Pancreas (tissue), 10 donors: ENCODE measurements around the gene STK11IP. TPM values are rescaled to one million over a fixed set of nuclear protein-coding genes. Genes with fewer than 3 reads are reported as not detected.
A peak's percentile ranks its signal among the peaks of the same experiment; 100 is the strongest.

Experiments
- ATAC-seq, 4 donors: fragments of 200-7000 bp; cut with Tn5 transposase; one replicate each; pipeline versions ENCODE4 v1.8.0 to v1.9.1; 2020; ENCODE audit warnings: mild to moderate bottlenecking in 4 of 4, moderate library complexity in 4 of 4
- DNase-seq, 6 donors: peaks; one replicate each; pipeline ENCODE4 v3.0.0-alpha.2; 2020
- FAIRE-seq: peaks from 2 replicates; lab custom pipeline; 2012; peaks lifted over from hg19 to GRCh38; lab: Jason Lieb, UNC
- H3K27ac ChIP-seq, 4 donors: fragments of 200-600 bp; sonication (generic); 1 replicate in 3 of 4; 2 replicates in 1 of 4; pipeline versions ENCODE4 v1.5.0 to v1.8.0; 2020
- H3K27me3 ChIP-seq, 4 donors: fragments of 200-600 bp; one replicate each; pipeline ENCODE4 v1.8.0; 2021
- H3K36me3 ChIP-seq, 3 donors: fragments of 200-600 bp; sonication (generic) in 1 of 3; one replicate each; pipeline versions ENCODE4 v1.5.0 to v1.8.0; 2020 to 2021
- H3K4me1 ChIP-seq, 3 donors: fragments of 200-600 bp; one replicate each; pipeline ENCODE4 v1.8.0; 2021
- H3K4me3 ChIP-seq, 4 donors: fragments of 200-600 bp; sonication (generic) in 2 of 4; one replicate each; pipeline versions ENCODE4 v1.5.0 to v1.8.0; 2020 to 2021
- H3K9me3 ChIP-seq, 4 donors: fragments of 200-600 bp; one replicate each; pipeline ENCODE4 v1.8.0; 2021
- CTCF ChIP-seq, 4 donors: fragments of 200-600 bp; sonication (generic) in 3 of 4; IDR thresholded peaks; one replicate each; pipeline versions ENCODE4 v1.5.0 to v1.8.0; 2021; ENCODE audit warnings: antibody characterized with exemption in 4 of 4
- WGBS, 2 donors: extraction: QIAGEN DNeasy Blood & Tissue Kit; methylation state at CpG; one replicate each; pipeline ENCODE4 v1.1.7; 2013; 5-methylcytosine and 5-hydroxymethylcytosine counted together
- intact Hi-C, 3 donors: fragments of 100-400 bp; cut with DNase I; formaldehyde crosslinking; loops; one replicate each; pipeline versions ENCODE4 v1.11.1 to v1.14.2; 2022
- polyA plus RNA-seq, 2 donors: library from polyadenylated mRNA; stranded (reverse); fragments of 200-250 nt; gene quantifications; one replicate each; pipeline ENCODE4 v1.2.3, GENCODE V29; 2013
- total RNA-seq, 6 donors: library from RNA; stranded (reverse); fragmentation: NEBNext Ultra II Directional in 4 of 6; extraction: Animal tissue kit (Norgen Biotek cat#: 25700) in 4 of 6; gene quantifications; one replicate each; pipeline versions ENCODE4 v1.2.1 to v1.2.4, GENCODE V29; 2021 to 2023
- donor health status: healthy with polysubstance abuse.
- donor health status: DM: no; HTN: no; CAD: no; lungs with moderate emphysema.
- donor health status: DM: no; HTN: no; CAD: no.
- donor health status: control.
- donor health status: control.
- donor health status: Bipolar disorder and iron deficiency.
- donor health status: DM: yes; HTN: yes; CAD: no.
- donor health status: DM: no; HTN: no; CAD: no.
- donor health status: DM: no; HTN: no; CAD: no.
- donor health status: DM: yes; HTN: yes; CAD: no.

STK11IP gene
- total and polyA plus RNA-seq, 8 donors: 9.0 to 43.8 (median 13.7) TPM

GRCh38 chr2:219563271-219563928 is 34.3 kb upstream of the STK11IP start:
- no peak overlapping the region for H3K4me3 ChIP-seq
- no peak for TF ChIP-seq CTCF (IDR thresholded peaks at IDR 0.05)
- ATAC-seq (no peak), FAIRE-seq (no peak), DNase-seq (peak in 1 of 6 donors; percentile 67)
- peaks cover 0 to 14% (median 14%) of the 10 kb centered on the region in 3 donors for H3K36me3 ChIP-seq
- no peaks in the 10 kb centered on the region for H3K4me1 ChIP-seq
- no peak overlapping the region for H3K27ac ChIP-seq
- WGBS, 2 donors: 92 to 93% methylated on average over 20 of the region's 20 CpGs
- intact Hi-C loops: no loop called here
- H3K9me3 ChIP-seq: no peaks in the 10 kb centered on the region
- H3K27me3 ChIP-seq: no peaks in the 10 kb centered on the region

- H3K9me3 ChIP-seq: no peaks in the 10 kb centered on the region
- no peak for TF ChIP-seq CTCF (IDR thresholded peaks at IDR 0.05)
- no peak for FAIRE-seq
- no peak overlapping the region for H3K27ac ChIP-seq
- ATAC-seq: no peak
- no peak overlapping the region for H3K4me3 ChIP-seq
- 81 to 86% methylated on average over 21 of the region's 21 CpGs for WGBS, 2 donors
- intact Hi-C loops: no loop called here
- no peak for DNase-seq
- H3K4me1 ChIP-seq: peaks cover 0 to 8% (median 4%) of the 10 kb centered on the region in 3 donors
- H3K27me3 ChIP-seq: no peaks in the 10 kb centered on the region
- H3K36me3 ChIP-seq: peaks cover 0 to 14% (median 14%) of the 10 kb centered on the region in 3 donors
Measured at GRCh38 chr2:219565130-219566080, 32.3 kb upstream of the STK11IP start.

- Histone ChIP-seq H3K27ac (no peak overlapping the region), H3K36me3 (peaks cover 0 to 14% (median 14%) of the 10 kb centered on the region in 3 donors), H3K9me3 (no peaks in the 10 kb centered on the region), H3K27me3 (no peaks in the 10 kb centered on the region), H3K4me1 (peaks cover 0 to 8% (median 4%) of the 10 kb centered on the region in 3 donors), H3K4me3 (no peak overlapping the region)
- ATAC-seq (no peak), FAIRE-seq (no peak), DNase-seq (no peak)
- TF ChIP-seq CTCF (IDR thresholded peaks at IDR 0.05): no peak
- WGBS, 2 donors: 89 to 93% methylated on average over 11 of the region's 11 CpGs
- intact Hi-C loops: no loop called here
Measured at GRCh38 chr2:219566640-219567039, 31.0 kb upstream of the STK11IP start.

GRCh38 chr2:219567131-219567530 is 30.5 kb upstream of the STK11IP start:
- Histone ChIP-seq H3K27me3 (no peaks in the 10 kb centered on the region), H3K36me3 (peaks cover 0 to 14% (median 14%) of the 10 kb centered on the region in 3 donors), H3K27ac (no peak overlapping the region), H3K4me1 (peaks cover under 1 to 8% (median 4%) of the 10 kb centered on the region in 3 donors), H3K9me3 (no peaks in the 10 kb centered on the region), H3K4me3 (no peak overlapping the region)
- intact Hi-C loops: no loop called here
- DNase-seq (peak in 1 of 6 donors; percentile 64), ATAC-seq (no peak), FAIRE-seq (no peak)
- TF ChIP-seq CTCF (IDR thresholded peaks at IDR 0.05): no peak
- 95 to 96% methylated on average over 18 of the region's 18 CpGs for WGBS, 2 donors
